A673 (cell line): Measurements from ENCODE around the gene BATF. TPM values are rescaled to one million over a fixed set of nuclear protein-coding genes. Genes with fewer than 3 reads are reported as not detected.

ENCODE experiments used
- BruUV-seq: library from RNA; stranded (reverse); fragments of 400-500 nt; replicated peaks from 2 replicates; lab custom pipeline; 2021; lab: Mats Ljungman, UMichigan
- CTCF ChIA-PET: fragments of 300-600 bp; sonication (Branson Sonifier 250); formaldehyde crosslinking; loops from one replicate; lab custom pipeline; 2022; ENCODE audit warnings: antibody characterized with exemption; lab: Charles Lee
- POLR2A ChIA-PET: fragments of 300-600 bp; sonication (Branson Sonifier 250); formaldehyde crosslinking; loops from one replicate; lab custom pipeline; 2022; ENCODE audit warnings: antibody characterized with exemption; ENCODE audit not compliant: low non-redundant PET; lab: Charles Lee
- DNase-seq: peaks from one replicate; pipeline ENCODE4 v3.0.0-alpha.2; 2015; ENCODE audit warnings: low spot score
- H3K27ac ChIP-seq: fragments of 200-600 bp; sonication (generic); 2 replicates; pipeline ENCODE4 v1.5.1; 2016; ENCODE audit warnings: mixed run types, low read depth, mild to moderate bottlenecking, mixed read lengths, antibody characterized with exemption, low read length; ENCODE audit not compliant: poor library complexity, severe bottlenecking
- H3K27me3 ChIP-seq: fragments of 200-600 bp; sonication (generic); replicated peaks from 2 replicates; pipeline ENCODE4 v1.6.1; 2017; ENCODE audit warnings: mixed run types, low read depth, mild to moderate bottlenecking, mixed read lengths, antibody characterized with exemption, low read length; ENCODE audit not compliant: insufficient read depth, poor library complexity
- H3K36me3 ChIP-seq: fragments of 200-600 bp; sonication (generic); 2 replicates; pipeline ENCODE4 v1.6.1; 2016; ENCODE audit warnings: mixed run types, mild to moderate bottlenecking, mixed read lengths, antibody characterized with exemption, low read length; ENCODE audit not compliant: insufficient read depth, poor library complexity, severe bottlenecking
- H3K4me1 ChIP-seq: fragments of 200-600 bp; sonication (generic); 2 replicates; pipeline ENCODE4 v1.6.1; 2017; ENCODE audit warnings: mixed run types, mild to moderate bottlenecking, mixed read lengths, antibody characterized with exemption, low read length; ENCODE audit not compliant: insufficient read depth, poor library complexity, severe bottlenecking
- H3K4me3 ChIP-seq: fragments of 200-600 bp; sonication (generic); 2 replicates; pipeline ENCODE4 v1.5.1; 2016; ENCODE audit warnings: low read depth, mixed run types, mild to moderate bottlenecking, mixed read lengths, low read length; ENCODE audit not compliant: poor library complexity, severe bottlenecking
- H3K9me3 ChIP-seq: fragments of 200-600 bp; sonication (generic); 2 replicates; pipeline ENCODE4 v1.6.1; 2016; ENCODE audit warnings: mixed run types, low read depth, mild to moderate bottlenecking, mixed read lengths, antibody characterized with exemption, low read length; ENCODE audit not compliant: poor library complexity, severe bottlenecking
- EZH2 ChIP-seq: fragments of 200-600 bp; sonication (generic); IDR thresholded peaks from 2 replicates; pipeline ENCODE4 v1.6.1; 2017; ENCODE audit warnings: borderline replicate concordance, low read depth, mild to moderate bottlenecking, mixed read lengths, antibody characterized with exemption, low read length; ENCODE audit not compliant: poor library complexity, severe bottlenecking
- intact Hi-C: fragments of 100-400 bp; cut with micrococcal nuclease; formaldehyde crosslinking; loops from one replicate; pipeline ENCODE4 v1.10.0; 2022; ENCODE audit not compliant: unreplicated experiment
- total RNA-seq: library from RNA; stranded (reverse); gene quantifications from 2 replicates; pipeline ENCODE4 v1.2.3, GENCODE V29; 2021
- TF ChIP-seq, protein P1 (sequence below): fragments of 300-800, 200-600 bp; sonication (generic); conservative IDR thresholded peaks from 2 replicates; pipeline ENCODE4 v1.5.1; 2017; ENCODE audit warnings: low read depth, mild to moderate bottlenecking, antibody characterized with exemption, low read length, moderate library complexity, mixed read lengths

The BATF gene
- total RNA-seq, 1 experiment from 2014 or later = not detected

DNA sequence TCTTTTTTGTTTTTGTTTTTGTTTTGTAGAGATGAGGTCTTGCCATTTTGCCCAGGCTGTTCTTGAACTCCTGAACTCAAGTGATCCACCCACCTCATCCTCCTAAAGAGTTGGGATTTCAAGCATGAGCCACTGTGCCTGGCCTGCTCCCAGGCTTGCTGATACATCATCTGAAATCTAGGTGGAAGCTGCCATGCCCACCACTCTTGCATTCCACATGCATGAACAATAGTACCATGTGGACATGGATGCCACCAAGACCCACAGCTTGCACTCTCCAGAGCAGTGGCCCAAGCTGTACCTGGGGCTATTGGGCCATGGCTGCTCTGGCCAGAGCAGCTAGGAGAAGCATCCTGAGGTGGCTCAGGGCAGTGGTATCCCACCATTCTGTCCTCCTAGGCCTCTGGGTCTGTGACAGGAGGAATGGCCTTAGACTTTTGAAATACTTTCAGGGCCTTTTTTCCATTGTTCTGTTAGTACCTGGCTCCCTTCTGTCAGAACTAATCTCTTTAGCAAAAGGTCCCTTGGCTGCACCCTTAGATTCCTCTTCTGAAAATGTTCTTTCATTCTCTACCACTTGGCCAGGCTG lies 69.8 kb downstream of the BATF start:
- H3K27me3 ChIP-seq = no peaks in the 10 kb centered on the region
- DNase-seq = no peak
- H3K4me1 ChIP-seq = no peaks in the 10 kb centered on the region
- POLR2A ChIA-PET = no interaction called here
- H3K9me3 ChIP-seq = no peaks in the 10 kb centered on the region
- TF ChIP-seq, protein P1, sequence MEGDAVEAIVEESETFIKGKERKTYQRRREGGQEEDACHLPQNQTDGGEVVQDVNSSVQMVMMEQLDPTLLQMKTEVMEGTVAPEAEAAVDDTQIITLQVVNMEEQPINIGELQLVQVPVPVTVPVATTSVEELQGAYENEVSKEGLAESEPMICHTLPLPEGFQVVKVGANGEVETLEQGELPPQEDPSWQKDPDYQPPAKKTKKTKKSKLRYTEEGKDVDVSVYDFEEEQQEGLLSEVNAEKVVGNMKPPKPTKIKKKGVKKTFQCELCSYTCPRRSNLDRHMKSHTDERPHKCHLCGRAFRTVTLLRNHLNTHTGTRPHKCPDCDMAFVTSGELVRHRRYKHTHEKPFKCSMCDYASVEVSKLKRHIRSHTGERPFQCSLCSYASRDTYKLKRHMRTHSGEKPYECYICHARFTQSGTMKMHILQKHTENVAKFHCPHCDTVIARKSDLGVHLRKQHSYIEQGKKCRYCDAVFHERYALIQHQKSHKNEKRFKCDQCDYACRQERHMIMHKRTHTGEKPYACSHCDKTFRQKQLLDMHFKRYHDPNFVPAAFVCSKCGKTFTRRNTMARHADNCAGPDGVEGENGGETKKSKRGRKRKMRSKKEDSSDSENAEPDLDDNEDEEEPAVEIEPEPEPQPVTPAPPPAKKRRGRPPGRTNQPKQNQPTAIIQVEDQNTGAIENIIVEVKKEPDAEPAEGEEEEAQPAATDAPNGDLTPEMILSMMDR = no peak
- TF ChIP-seq EZH2 = no peak
- no TSS peak for BruUV-seq
- no peaks in the 10 kb centered on the region for H3K36me3 ChIP-seq
- CTCF ChIA-PET = no interaction called here
- intact Hi-C loops = no loop called here
- no peak overlapping the region for H3K27ac ChIP-seq
- H3K4me3 ChIP-seq = no peak overlapping the region

DNA sequence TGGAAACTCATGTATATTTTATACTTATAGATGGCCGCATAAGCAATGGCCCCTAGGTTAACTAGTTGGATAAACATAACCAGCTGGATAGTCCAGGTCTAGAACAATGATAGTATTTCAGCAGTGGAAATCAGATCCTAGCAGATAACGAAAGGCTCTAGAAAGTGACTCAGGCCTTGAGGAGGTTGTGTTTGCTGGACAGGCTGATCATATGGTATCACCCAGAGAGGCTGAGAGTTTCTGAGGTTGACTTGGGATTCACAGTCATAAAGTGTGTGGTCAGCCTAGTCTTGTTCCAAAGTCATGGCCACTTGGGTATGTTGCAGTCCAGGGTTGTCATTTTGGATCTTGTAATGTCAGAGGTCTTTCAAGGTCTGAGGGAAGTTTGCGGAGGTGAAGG lies 73.0 kb downstream of the BATF start:
- TF ChIP-seq, protein P1 = no peak
- TF ChIP-seq EZH2 = no peak
- Histone ChIP-seq H3K36me3 (no peaks in the 10 kb centered on the region), H3K27me3 (no peaks in the 10 kb centered on the region), H3K9me3 (no peaks in the 10 kb centered on the region), H3K4me1 (no peaks in the 10 kb centered on the region), H3K27ac (no peak overlapping the region), H3K4me3 (no peak overlapping the region)
- BruUV-seq = no TSS peak
- ChIA-PET CTCF (no interaction called here), POLR2A (no interaction called here)
- no peak for DNase-seq
- intact Hi-C loops = no loop called here

Other genes with a start within 250 kb of the BATF start
- 10.2 and 13.7 TPM in 2 replicates for gene FOS, start 243.6 kb upstream of the BATF start, total RNA-seq
- gene JDP2, start 94.4 kb upstream of the BATF start, total RNA-seq = 5.9 and 10.7 TPM in 2 replicates
- gene FLVCR2, start 56.2 kb downstream of the BATF start, total RNA-seq = 0.22 and 3.5 TPM in 2 replicates
- gene ERG28, start 138.4 kb downstream of the BATF start, total RNA-seq = 38.3 and 43.3 TPM in 2 replicates
- gene TTLL5, start 138.8 kb downstream of the BATF start, total RNA-seq = 56.4 and 56.7 TPM in 2 replicates